Measurements from ENCODE around the gene WDR7.

WDR7 gene

GRCh38 chr18:56870982-56871381 lies 219.8 kb downstream of the WDR7 start:
- TF ChIP-seq, protein P1, sequence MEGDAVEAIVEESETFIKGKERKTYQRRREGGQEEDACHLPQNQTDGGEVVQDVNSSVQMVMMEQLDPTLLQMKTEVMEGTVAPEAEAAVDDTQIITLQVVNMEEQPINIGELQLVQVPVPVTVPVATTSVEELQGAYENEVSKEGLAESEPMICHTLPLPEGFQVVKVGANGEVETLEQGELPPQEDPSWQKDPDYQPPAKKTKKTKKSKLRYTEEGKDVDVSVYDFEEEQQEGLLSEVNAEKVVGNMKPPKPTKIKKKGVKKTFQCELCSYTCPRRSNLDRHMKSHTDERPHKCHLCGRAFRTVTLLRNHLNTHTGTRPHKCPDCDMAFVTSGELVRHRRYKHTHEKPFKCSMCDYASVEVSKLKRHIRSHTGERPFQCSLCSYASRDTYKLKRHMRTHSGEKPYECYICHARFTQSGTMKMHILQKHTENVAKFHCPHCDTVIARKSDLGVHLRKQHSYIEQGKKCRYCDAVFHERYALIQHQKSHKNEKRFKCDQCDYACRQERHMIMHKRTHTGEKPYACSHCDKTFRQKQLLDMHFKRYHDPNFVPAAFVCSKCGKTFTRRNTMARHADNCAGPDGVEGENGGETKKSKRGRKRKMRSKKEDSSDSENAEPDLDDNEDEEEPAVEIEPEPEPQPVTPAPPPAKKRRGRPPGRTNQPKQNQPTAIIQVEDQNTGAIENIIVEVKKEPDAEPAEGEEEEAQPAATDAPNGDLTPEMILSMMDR (IDR thresholded peaks at IDR 0.05; ENCODE audit: low read depth, low read length), result no peak
- in situ Hi-C loops (cut with HindIII; ENCODE audit: low sequenced_read_pairs), result no loop called here
- no peak overlapping the region for H3K4me3 ChIP-seq (ENCODE audit: low read depth, low read length)
- DNase-seq (ENCODE audit: low read depth, low spot score), result no peak

DNA sequence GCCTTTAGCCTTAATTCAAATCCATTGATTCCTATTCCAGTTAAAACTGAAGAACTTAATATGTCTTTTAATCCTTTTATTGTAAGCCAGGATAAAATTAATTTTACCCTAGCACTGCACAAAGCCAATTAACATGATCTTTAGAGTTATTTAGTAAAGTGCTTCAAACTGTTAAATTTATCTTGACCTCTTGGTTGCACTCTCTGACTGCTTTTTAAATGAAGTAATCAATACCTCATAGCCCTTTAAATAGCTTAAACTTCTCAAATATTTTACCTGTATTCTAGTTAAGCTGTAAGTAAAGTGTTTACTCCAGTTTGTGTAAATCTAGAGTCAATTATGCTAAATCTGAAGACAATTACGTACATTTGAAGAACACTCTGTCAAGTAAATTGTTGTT lies 221.0 kb downstream of the WDR7 start:
- DNase-seq (ENCODE audit: low read depth, low spot score), result no peak
- TF ChIP-seq, protein P1 (IDR thresholded peaks at IDR 0.05; ENCODE audit: low read depth, low read length), result no peak

DNA sequence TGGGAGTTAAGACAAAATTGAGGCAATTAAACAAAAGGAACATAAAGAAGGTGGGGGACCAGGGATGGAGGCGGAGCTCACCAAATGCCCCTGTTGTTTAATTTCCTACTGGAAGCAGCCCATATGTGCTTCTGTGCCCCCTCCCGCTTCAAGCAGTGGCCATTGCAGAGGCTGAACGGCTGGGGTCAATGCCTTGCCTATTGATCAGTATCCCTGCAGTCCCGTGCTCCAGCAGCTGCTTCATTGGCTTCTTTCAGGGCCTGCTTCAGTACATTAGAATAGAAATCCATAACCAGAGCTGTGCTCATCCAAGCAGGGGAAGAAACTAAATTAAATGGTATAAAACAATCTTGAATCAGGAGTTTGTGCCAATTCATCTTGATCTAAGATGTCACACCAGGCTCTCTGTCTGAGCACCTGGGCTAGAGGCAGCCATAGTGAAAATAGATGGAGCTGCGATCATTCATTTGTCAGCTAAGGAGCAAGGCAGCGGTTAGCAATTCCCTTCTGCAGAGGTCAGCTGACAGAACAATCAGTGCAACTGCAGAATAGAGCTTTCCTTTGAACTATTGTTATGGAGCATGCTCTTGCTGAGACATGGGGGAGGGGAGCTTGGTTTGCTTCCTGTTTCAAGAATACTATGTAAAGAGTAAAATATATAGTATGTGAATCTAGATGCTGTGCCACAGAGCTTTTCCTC lies 222.4 kb downstream of the WDR7 start:
- H3K4me3 ChIP-seq (ENCODE audit: low read depth, low read length), result no peak overlapping the region
- TF ChIP-seq, protein P1 (IDR thresholded peaks at IDR 0.05; ENCODE audit: low read depth, low read length), result no peak
- in situ Hi-C loops (cut with HindIII; ENCODE audit: low sequenced_read_pairs), result no loop called here
- DNase-seq (ENCODE audit: low read depth, low spot score), result no peak

More for the DNA sequence above, 221.0 kb downstream of the WDR7 start:
- in situ Hi-C loops (cut with HindIII; ENCODE audit: low sequenced_read_pairs), result no loop called here
- H3K4me3 ChIP-seq (ENCODE audit: low read depth, low read length), result no peak overlapping the region

GRCh38 chr18:56878711-56879110 lies 227.6 kb downstream of the WDR7 start:
- TF ChIP-seq, protein P1 (IDR thresholded peaks at IDR 0.05; ENCODE audit: low read depth, low read length), result no peak
- DNase-seq (ENCODE audit: low read depth, low spot score), result no peak
- in situ Hi-C loops (cut with HindIII; ENCODE audit: low sequenced_read_pairs), result no loop called here

DNA sequence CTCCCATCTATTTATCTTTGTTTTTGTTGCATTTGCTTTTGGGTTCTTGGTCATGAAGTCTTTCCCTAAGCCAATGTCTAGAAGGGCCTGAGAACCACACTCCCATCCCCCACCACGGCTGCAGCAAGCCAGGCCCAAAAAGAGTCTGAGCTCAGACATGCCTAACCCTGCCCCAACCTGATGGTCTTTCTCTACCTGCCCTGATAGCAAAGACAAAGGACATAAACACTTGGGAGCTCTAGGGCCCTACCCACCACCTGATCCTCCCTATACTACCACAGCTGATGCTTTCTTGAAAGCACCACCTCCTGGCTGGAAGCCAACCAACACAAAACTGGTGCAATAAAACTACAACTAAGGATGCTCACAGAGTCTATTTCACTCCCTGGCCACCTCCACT lies 233.4 kb downstream of the WDR7 start:
- H3K4me3 ChIP-seq (ENCODE audit: low read depth, low read length), result no peak overlapping the region
- TF ChIP-seq, protein P1 (IDR thresholded peaks at IDR 0.05; ENCODE audit: low read depth, low read length), result no peak
- in situ Hi-C loops (cut with HindIII; ENCODE audit: low sequenced_read_pairs), result no loop called here
- no peak for DNase-seq (ENCODE audit: low read depth, low spot score)

More at GRCh38 chr18:56878711-56879110, 227.6 kb downstream of the WDR7 start:
- no peak overlapping the region for H3K4me3 ChIP-seq (ENCODE audit: low read depth, low read length)

DNA sequence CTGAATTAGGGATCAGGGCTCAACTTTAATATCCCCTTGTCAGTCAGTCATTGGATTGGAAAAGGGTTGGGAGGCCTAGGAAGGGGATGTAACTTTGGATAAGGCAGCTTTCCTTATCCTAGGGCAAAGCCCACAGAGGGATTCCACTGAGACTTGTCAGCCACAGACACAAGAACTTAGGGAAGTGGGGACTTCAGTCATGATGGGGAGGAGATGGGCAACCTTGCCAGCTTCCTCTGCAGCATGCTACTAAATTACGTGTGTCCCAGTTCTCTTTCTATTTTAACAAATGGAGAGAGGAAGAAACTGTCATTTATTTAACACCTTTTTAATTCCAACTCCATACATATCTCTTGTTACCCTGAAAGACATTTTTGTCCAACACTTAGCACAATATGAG lies 237.8 kb downstream of the WDR7 start:
- in situ Hi-C loops (cut with HindIII; ENCODE audit: low sequenced_read_pairs), result no loop called here
- DNase-seq (ENCODE audit: low read depth, low spot score), result no peak
- TF ChIP-seq, protein P1 (IDR thresholded peaks at IDR 0.05; ENCODE audit: low read depth, low read length), result no peak
- no peak overlapping the region for H3K4me3 ChIP-seq (ENCODE audit: low read depth, low read length)

Data from astrocyte of the spinal cord (primary cell).